GM23338 (cell line): Measurements from ENCODE around the gene WNT6. TPM values are rescaled to one million over a fixed set of nuclear protein-coding genes. Genes with fewer than 3 reads are reported as not detected.

Experiments
- ATAC-seq: fragments of 200-7000 bp; cut with Tn5 transposase; 3 replicates; pipeline ENCODE4 v1.9.1; 2020
- DNase-seq: peaks from one replicate; pipeline ENCODE4 v3.0.0-alpha.2; 2015; ENCODE audit warnings: low spot score
- H2AFZ ChIP-seq: fragments of 200-600 bp; sonication (generic); 2 replicates; pipeline ENCODE4 v1.8.0; 2016; ENCODE audit warnings: antibody characterized with exemption, mild to moderate bottlenecking, moderate library complexity
- H3F3A ChIP-seq: fragments of 200-600 bp; sonication (generic); replicated peaks from 2 replicates; pipeline ENCODE4 v1.8.0; 2017; ENCODE audit warnings: antibody characterized with exemption, mixed run types, low read depth
- H3K27ac ChIP-seq: fragments of 200-600 bp; sonication (generic); 2 replicates; pipeline ENCODE4 v1.6.1; 2016; ENCODE audit warnings: low read depth
- H3K27me3 ChIP-seq: fragments of 200-600 bp; sonication (generic); 2 replicates; pipeline ENCODE4 v1.8.0; 2016; ENCODE audit warnings: mild to moderate bottlenecking, mixed run types, moderate library complexity; ENCODE audit not compliant: insufficient read depth
- H3K36me3 ChIP-seq: fragments of 200-600 bp; sonication (generic); 2 replicates; pipeline ENCODE4 v1.8.0; 2016; ENCODE audit warnings: mild to moderate bottlenecking; ENCODE audit not compliant: insufficient read depth
- H3K4me1 ChIP-seq: fragments of 200-600 bp; sonication (generic); 2 replicates; pipeline ENCODE4 v1.8.0; 2016; ENCODE audit warnings: mild to moderate bottlenecking, moderate library complexity; ENCODE audit not compliant: insufficient read depth
- H3K4me2 ChIP-seq: fragments of 200-600 bp; sonication (generic); 2 replicates; pipeline ENCODE4 v1.7.1; 2017; ENCODE audit warnings: mixed run types
- H3K4me3 ChIP-seq: fragments of 200-600 bp; sonication (generic); 2 replicates; pipeline ENCODE4 v1.6.1; 2016; ENCODE audit warnings: mixed run types
- H3K79me2 ChIP-seq: fragments of 200-600 bp; sonication (generic); replicated peaks from 2 replicates; pipeline ENCODE4 v1.8.0; 2017; ENCODE audit warnings: mild to moderate bottlenecking; ENCODE audit not compliant: insufficient read depth
- H3K9me2 ChIP-seq: fragments of 200-600 bp; sonication (generic); 2 replicates; pipeline ENCODE4 v1.8.0; 2017; ENCODE audit not compliant: insufficient read depth
- H4K20me1 ChIP-seq: fragments of 200-600 bp; sonication (generic); replicated peaks from 2 replicates; pipeline ENCODE4 v1.8.0; 2017; ENCODE audit warnings: mild to moderate bottlenecking; ENCODE audit not compliant: insufficient read depth
- H3K27ac Mint-ChIP-seq: 2 replicates; pipeline ENCODE4 v1.8.0; 2020; ENCODE audit warnings: inconsistent platforms, mild to moderate bottlenecking, moderate library complexity, mixed read lengths
- H3K27me3 Mint-ChIP-seq: 3 replicates; pipeline ENCODE4 v1.8.0; 2022; ENCODE audit warnings: low read depth, mild to moderate bottlenecking, moderate library complexity, mixed read lengths, inconsistent platforms; ENCODE audit not compliant: insufficient read depth, poor library complexity
- H3K36me3 Mint-ChIP-seq: 3 replicates; pipeline ENCODE4 v1.8.0; 2021; ENCODE audit warnings: low read depth, mild to moderate bottlenecking, inconsistent platforms, moderate library complexity, mixed read lengths
- H3K4me1 Mint-ChIP-seq: 3 replicates; pipeline ENCODE4 v1.8.0; 2020; ENCODE audit warnings: mild to moderate bottlenecking, inconsistent platforms, mixed read lengths
- H3K4me3 Mint-ChIP-seq: 3 replicates; pipeline ENCODE4 v1.8.0; 2021; ENCODE audit warnings: moderate library complexity, mild to moderate bottlenecking, inconsistent platforms, mixed read lengths
- H3K9me3 Mint-ChIP-seq: 3 replicates; pipeline ENCODE4 v1.8.0; 2020; ENCODE audit warnings: moderate library complexity, mild to moderate bottlenecking, inconsistent platforms, mixed read lengths
- CREB1 ChIP-seq: fragments of 250-450 bp; sonication (Bioruptor Pico); IDR thresholded peaks from 2 replicates; pipeline ENCODE4 v1.5.0; 2020; ENCODE audit warnings: low read depth, mild to moderate bottlenecking, moderate library complexity
- CTCF ChIP-seq, 2 experiments: fragments of 200-600 bp in 1 of 2; sonication (generic) in 1 of 2; conservative IDR thresholded peaks; 2 replicates each; pipeline versions ENCODE4 v1.5.1 to v1.6.1; 2016 to 2017; ENCODE audit warnings: antibody characterized with exemption in 2 of 2, low read depth in 2 of 2, mild to moderate bottlenecking in 2 of 2, moderate library complexity in 1 of 2
- EZH2 ChIP-seq: fragments of 200-600 bp; sonication (generic); IDR thresholded peaks from one replicate; pipeline ENCODE4 v1.8.0; 2017; ENCODE audit warnings: antibody characterized with exemption, mild to moderate bottlenecking, low read depth; ENCODE audit not compliant: unreplicated experiment
- EZH2phosphoT487 ChIP-seq: fragments of 200-600 bp; sonication (generic); IDR thresholded peaks from one replicate; pipeline ENCODE4 v1.8.1; 2018; ENCODE audit warnings: antibody characterized with exemption; ENCODE audit not compliant: unreplicated experiment
- JUNB ChIP-seq: IDR thresholded peaks from one replicate; pipeline ENCODE4 v1.6.1; 2016; ENCODE audit warnings: antibody characterized with exemption; ENCODE audit not compliant: unreplicated experiment
- POLR2AphosphoS5 ChIP-seq: IDR thresholded peaks from 2 replicates; pipeline ENCODE4 v1.6.1; 2016; ENCODE audit warnings: antibody characterized with exemption, low read depth
- STAT1 ChIP-seq: IDR thresholded peaks from one replicate; pipeline ENCODE4 v1.6.1; 2016; ENCODE audit warnings: antibody characterized with exemption; ENCODE audit not compliant: unreplicated experiment
- ZNF114 ChIP-seq: fragments of 250-450 bp; sonication (Bioruptor Pico); IDR thresholded peaks from 2 replicates; pipeline ENCODE4 v1.5.0; 2020; ENCODE audit warnings: mild to moderate bottlenecking, moderate library complexity
- ZNF331 ChIP-seq: fragments of 250-450 bp; sonication (Bioruptor Pico); IDR thresholded peaks from 2 replicates; pipeline ENCODE4 v1.5.0; 2020; ENCODE audit warnings: low read depth, mild to moderate bottlenecking, moderate library complexity
- polyA plus RNA-seq: library from polyadenylated mRNA; unstranded; fragments of >200 nt; fragmentation: Nextera tagmentation; extraction: Ambion mirVana; gene quantifications from 2 replicates; pipeline ENCODE4 v1.2.1, GENCODE V29; 2016
- total RNA-seq: library from RNA; depleted of rRNA; stranded (reverse); fragments of >200 nt; shearing (Covaris generic); gene quantifications from 2 replicates; pipeline ENCODE4 v1.2.3, GENCODE V29; 2014
- TF ChIP-seq, protein P1 (sequence below): fragments of 250-450 bp; sonication (Bioruptor Pico); IDR thresholded peaks from 2 replicates; pipeline ENCODE4 v1.5.0; 2020; ENCODE audit warnings: mild to moderate bottlenecking, moderate library complexity
- TF ChIP-seq, protein P2 (sequence below): IDR thresholded peaks from one replicate; pipeline ENCODE4 v1.6.1; 2018; ENCODE audit warnings: antibody characterized with exemption; ENCODE audit not compliant: unreplicated experiment

Gene WNT6
- total and polyA plus RNA-seq, 2 experiments from 2014 or later, result not detected

DNA sequence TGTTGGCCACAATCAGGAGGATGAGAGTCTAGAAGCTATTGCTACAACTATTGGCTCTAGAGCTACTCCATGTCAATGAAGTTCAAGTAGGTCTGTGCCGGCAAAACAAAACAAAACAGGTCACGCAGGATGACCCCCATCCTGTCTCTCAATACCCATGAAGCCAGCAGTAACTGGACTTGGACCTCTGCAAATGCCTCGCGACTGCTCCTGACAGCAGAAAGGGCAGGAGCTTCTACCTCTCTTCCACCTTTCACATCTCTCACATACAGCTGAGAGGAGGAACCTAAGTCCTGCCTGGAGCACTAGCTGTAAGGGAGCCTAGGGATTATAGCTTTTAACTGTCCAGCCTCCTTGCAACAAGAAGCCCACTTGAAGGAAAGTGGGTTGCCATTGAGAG is 44.0 kb upstream of the WNT6 start (continued):
- TF ChIP-seq, protein P1, sequence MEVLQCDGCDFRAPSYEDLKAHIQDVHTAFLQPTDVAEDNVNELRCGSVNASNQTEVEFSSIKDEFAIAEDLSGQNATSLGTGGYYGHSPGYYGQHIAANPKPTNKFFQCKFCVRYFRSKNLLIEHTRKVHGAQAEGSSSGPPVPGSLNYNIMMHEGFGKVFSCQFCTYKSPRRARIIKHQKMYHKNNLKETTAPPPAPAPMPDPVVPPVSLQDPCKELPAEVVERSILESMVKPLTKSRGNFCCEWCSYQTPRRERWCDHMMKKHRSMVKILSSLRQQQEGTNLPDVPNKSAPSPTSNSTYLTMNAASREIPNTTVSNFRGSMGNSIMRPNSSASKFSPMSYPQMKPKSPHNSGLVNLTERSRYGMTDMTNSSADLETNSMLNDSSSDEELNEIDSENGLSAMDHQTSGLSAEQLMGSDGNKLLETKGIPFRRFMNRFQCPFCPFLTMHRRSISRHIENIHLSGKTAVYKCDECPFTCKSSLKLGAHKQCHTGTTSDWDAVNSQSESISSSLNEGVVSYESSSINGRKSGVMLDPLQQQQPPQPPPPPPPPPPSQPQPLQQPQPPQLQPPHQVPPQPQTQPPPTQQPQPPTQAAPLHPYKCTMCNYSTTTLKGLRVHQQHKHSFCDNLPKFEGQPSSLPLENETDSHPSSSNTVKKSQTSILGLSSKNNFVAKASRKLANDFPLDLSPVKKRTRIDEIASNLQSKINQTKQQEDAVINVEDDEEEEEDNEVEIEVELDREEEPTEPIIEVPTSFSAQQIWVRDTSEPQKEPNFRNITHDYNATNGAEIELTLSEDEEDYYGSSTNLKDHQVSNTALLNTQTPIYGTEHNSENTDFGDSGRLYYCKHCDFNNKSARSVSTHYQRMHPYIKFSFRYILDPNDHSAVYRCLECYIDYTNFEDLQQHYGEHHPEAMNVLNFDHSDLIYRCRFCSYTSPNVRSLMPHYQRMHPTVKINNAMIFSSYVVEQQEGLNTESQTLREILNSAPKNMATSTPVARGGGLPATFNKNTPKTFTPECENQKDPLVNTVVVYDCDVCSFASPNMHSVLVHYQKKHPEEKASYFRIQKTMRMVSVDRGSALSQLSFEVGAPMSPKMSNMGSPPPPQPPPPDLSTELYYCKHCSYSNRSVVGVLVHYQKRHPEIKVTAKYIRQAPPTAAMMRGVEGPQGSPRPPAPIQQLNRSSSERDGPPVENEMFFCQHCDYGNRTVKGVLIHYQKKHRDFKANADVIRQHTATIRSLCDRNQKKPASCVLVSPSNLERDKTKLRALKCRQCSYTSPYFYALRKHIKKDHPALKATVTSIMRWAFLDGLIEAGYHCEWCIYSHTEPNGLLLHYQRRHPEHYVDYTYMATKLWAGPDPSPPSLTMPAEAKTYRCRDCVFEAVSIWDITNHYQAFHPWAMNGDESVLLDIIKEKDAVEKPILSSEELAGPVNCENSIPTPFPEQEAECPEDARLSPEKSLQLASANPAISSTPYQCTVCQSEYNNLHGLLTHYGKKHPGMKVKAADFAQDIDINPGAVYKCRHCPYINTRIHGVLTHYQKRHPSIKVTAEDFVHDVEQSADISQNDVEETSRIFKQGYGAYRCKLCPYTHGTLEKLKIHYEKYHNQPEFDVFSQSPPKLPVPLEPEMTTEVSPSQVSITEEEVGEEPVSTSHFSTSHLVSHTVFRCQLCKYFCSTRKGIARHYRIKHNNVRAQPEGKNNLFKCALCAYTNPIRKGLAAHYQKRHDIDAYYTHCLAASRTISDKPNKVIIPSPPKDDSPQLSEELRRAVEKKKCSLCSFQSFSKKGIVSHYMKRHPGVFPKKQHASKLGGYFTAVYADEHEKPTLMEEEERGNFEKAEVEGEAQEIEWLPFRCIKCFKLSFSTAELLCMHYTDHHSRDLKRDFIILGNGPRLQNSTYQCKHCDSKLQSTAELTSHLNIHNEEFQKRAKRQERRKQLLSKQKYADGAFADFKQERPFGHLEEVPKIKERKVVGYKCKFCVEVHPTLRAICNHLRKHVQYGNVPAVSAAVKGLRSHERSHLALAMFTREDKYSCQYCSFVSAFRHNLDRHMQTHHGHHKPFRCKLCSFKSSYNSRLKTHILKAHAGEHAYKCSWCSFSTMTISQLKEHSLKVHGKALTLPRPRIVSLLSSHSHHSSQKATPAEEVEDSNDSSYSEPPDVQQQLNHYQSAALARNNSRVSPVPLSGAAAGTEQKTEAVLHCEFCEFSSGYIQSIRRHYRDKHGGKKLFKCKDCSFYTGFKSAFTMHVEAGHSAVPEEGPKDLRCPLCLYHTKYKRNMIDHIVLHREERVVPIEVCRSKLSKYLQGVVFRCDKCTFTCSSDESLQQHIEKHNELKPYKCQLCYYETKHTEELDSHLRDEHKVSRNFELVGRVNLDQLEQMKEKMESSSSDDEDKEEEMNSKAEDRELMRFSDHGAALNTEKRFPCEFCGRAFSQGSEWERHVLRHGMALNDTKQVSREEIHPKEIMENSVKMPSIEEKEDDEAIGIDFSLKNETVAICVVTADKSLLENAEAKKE (CRISPR knock-in tag), result no peak
- TF ChIP-seq ZNF331, result no peak

DNA sequence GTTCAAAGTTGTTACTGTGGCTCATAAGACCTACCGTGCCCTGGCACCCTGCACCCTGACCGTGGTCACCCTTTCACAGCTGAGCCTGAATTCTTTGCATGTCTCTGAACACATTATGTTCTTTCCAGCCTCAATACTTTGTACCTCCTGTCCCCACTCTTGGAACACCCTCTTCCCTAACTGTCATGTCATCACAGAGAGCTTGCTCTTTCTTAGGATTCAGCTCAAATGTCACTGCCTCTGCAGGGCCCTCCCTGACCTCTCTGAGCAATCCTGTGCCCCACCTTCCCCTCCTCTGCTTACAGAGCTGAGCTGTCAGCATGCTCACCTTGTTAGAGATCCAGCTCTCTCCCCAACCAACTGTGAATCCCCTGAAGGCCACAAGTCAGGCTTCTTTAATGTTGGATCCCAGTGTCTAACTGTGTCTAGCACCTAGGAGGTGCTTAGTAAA is 43.0 kb upstream of the WNT6 start:
- H4K20me1 ChIP-seq, result no peaks in the 10 kb centered on the region
- H3K27ac ChIP-seq, result no peak overlapping the region
- Mint-ChIP-seq H3K9me3 (no peaks in the 10 kb centered on the region), H3K27ac (no peak overlapping the region), H3K27me3 (peaks cover 5% of the 10 kb centered on the region), H3K4me1 (peaks cover 3% of the 10 kb centered on the region), H3K36me3 (no peaks in the 10 kb centered on the region), H3K4me3 (no peak overlapping the region)
- ATAC-seq (no peak), DNase-seq (no peak)
- no peak for TF ChIP-seq POLR2AphosphoS5
- TF ChIP-seq CTCF (conservative IDR thresholded peaks at IDR 0.05; ENCODE audit: low read depth in 2 of 2), result no peak
- TF ChIP-seq CREB1 (CRISPR knock-in tag), result no peak
- TF ChIP-seq, protein P2, sequence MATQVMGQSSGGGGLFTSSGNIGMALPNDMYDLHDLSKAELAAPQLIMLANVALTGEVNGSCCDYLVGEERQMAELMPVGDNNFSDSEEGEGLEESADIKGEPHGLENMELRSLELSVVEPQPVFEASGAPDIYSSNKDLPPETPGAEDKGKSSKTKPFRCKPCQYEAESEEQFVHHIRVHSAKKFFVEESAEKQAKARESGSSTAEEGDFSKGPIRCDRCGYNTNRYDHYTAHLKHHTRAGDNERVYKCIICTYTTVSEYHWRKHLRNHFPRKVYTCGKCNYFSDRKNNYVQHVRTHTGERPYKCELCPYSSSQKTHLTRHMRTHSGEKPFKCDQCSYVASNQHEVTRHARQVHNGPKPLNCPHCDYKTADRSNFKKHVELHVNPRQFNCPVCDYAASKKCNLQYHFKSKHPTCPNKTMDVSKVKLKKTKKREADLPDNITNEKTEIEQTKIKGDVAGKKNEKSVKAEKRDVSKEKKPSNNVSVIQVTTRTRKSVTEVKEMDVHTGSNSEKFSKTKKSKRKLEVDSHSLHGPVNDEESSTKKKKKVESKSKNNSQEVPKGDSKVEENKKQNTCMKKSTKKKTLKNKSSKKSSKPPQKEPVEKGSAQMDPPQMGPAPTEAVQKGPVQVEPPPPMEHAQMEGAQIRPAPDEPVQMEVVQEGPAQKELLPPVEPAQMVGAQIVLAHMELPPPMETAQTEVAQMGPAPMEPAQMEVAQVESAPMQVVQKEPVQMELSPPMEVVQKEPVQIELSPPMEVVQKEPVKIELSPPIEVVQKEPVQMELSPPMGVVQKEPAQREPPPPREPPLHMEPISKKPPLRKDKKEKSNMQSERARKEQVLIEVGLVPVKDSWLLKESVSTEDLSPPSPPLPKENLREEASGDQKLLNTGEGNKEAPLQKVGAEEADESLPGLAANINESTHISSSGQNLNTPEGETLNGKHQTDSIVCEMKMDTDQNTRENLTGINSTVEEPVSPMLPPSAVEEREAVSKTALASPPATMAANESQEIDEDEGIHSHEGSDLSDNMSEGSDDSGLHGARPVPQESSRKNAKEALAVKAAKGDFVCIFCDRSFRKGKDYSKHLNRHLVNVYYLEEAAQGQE, result no peak
- TF ChIP-seq EZH2phosphoT487, result no peak
- no peak for TF ChIP-seq EZH2
- no peak for TF ChIP-seq JUNB
- no peak for TF ChIP-seq ZNF331
- TF ChIP-seq ZNF114 (CRISPR knock-in tag), result no peak
- TF ChIP-seq STAT1, result no peak
- H3K9me2 ChIP-seq, result no peaks in the 10 kb centered on the region
- no peaks in the 10 kb centered on the region for H3K36me3 ChIP-seq
- H3K27me3 ChIP-seq, result no peaks in the 10 kb centered on the region
- H3K79me2 ChIP-seq, result no peaks in the 10 kb centered on the region
- H3K4me3 ChIP-seq, result no peak overlapping the region
- no peak overlapping the region for H3K4me2 ChIP-seq
- no peaks in the 10 kb centered on the region for H3F3A ChIP-seq
- no peaks in the 10 kb centered on the region for H3K4me1 ChIP-seq
- no peak overlapping the region for H2AFZ ChIP-seq
